ENCODE results near the gene PHKB.
"Not testable (repeated sequence)": the region's sequence is repeated elsewhere in the genome, so short reads cannot be mapped to it uniquely, and the experiment has no call there.

PHKB gene

DNA sequence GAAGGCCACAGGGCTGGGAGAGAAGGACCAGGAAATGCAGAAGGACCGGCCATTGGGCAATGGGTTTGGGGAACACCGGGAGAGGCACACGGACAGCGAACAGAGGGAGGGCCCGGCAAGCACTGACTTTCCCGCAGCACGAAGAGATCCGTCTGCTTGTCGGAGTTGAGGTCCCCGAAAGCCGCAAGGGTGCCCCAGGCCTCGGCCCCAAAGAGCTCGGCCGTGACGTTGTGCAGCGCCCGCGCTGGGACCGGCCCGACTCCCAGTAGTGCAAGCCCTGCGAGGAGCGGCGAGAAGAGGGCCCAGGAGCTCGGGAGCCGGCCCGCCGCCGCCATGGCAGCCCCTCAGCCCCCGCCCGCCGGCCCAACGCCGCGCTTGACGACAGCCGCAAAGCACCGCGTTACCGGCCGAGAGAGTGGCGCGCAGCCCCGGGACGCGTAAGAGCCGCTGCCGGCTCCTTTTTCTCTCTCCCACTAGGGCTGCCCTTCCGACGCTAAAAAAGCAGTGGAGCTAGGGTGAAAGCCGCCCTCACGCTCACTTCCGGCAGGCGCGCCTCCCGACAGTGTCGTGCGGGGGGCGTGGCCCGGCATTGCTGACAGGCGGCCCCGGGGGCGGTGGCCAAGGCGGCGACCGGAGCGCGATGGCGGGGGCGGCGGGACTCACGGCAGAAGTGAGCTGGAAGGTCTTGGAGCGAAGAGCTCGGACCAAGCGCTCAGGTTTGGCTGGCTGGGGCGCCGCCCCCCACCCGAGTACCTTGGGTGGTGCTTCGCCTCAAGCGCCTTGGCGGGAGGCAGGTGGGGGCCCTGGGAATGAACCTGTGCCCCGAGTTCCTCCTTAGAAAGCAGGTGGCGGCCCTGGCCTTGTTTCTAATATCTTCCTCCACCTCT is at the start of gene PHKB, which contains the start of gene ITFG1:
TSS of gene PHKB (plus strand) at position 621 of the 887 bp plus-strand sequence. CDS start at position 641, 20 bp downstream.
TSS of gene ITFG1 (minus strand) at position 353 of the 887 bp plus-strand sequence. CDS start at position 335, 18 bp downstream.
- peak; percentile 66 to 85 for DNase-seq

DNA sequence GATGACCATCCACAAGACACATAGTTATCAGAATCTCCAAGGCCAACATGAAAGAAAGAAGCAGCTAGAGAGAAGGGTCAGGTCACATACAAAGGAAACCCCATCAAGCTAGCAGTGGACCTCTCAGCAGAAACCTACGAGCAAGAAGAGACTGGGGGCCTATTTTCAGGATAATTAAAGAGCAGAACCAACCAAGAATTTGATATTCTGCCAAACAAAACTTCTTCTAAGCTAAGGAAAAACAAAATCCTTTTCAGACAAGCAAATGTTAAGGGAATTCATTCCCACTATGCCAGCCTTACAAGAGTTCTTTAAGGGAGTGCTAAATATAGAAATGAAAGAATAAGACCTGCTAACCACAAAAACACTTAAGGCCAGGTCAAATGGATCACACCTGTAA is 48.1 kb upstream of the PHKB start:
- no peak for DNase-seq

- DNase-seq, result no peak
Measured at GRCh38 chr16:47416869-47417268, 44.3 kb upstream of the PHKB start.

GRCh38 chr16:47424846-47425245 is 36.3 kb upstream of the PHKB start:
- DNase-seq, result no peak

DNA sequence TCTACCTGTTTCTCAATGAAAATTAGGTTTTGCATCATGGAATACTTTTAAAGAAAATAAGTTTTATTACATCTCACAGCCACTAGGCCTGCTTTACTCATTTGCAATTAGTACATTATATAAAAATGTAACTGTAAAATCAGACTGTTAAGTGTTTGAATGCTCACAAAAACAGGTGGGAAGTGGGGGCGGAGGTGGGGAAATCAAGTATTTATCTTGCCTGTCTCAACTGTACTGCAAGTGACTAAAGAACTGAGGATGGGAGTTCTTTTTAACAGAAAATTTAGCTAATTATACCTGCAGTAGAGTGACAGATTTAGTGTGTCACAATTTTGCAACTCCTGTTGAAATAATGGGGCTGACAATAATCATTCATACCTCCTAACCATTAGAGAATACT is 34.3 kb upstream of the PHKB start:
- DNase-seq, result no peak

DNA sequence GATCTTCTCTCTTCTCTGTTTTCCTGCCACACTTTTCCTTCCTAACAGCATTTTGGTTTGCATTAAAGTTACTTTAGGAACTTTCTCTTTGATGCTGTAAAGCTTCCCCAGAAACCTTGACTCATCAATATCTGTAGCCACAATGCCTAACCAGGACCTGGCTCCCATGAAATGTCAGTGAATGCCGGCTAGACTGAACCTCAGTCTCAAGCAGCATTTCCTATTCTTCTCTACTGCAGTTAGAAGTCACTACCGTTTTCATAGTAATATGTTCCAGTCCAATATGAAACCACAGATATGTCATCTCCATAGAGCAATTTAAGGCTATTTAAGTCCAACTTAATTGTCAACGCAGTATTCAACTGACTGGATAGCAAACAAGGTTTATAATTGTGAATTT is 29.2 kb upstream of the PHKB start:
- no peak for DNase-seq

GRCh38 chr16:47434274-47434673 is 26.9 kb upstream of the PHKB start:
- DNase-seq, result not testable (repeated sequence)

DNA sequence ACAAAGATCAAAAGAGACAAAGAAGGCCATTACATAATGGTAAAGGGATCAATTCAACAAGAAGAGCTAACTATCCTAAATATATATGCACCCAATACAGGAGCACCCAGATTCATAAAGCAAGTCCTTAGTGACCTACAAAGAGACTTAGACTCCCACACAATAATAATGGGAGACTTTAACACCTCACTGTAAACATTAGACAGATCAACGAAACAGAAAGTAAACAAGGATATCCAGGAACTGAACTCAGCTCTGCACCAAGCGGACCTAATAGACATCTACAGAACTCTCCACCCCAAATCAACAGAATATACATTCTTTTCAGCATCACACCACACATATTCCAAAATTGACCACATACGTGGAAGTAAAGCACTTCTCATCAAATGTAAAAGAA is 21.1 kb upstream of the PHKB start:
- DNase-seq, result not testable (repeated sequence)

- DNase-seq, result not testable (repeated sequence)
Measured at GRCh38 chr16:47442884-47443283, 18.2 kb upstream of the PHKB start.

- DNase-seq, result no peak
Measured at GRCh38 chr16:47446431-47446830, 14.7 kb upstream of the PHKB start.

DNA sequence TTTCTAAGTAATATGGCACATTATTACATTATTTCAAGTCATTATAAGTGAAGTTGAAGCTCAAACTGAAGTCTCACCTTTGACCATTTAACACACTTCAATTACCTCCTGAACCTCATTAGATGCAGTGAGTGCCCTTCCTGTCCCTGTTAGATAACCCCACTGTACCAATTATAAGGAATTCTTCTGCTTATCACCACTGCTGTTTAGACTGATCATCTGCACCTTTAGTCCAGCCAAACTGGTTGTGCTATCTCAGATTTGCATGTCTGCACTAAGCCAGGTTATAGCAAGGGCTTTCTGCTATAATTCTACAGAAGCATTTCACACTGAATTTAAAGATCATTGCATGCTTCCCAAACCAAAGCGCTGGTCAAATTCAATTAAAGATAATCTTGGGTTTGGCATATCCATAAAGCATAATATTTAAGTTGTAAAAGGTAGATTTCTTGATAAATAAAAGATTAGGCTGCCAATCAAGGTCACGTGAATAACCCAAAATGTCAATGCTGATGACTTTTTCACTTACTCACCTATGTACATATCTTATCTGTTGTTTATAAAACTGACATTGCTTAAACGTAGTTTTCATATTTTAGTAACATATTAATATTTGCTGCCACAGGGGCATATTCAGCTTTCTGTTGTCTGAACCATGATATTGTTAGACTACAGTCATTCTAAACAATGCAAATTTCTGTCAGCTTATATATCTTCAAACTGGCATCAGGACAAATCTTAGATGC is 12.1 kb upstream of the PHKB start:
- no peak for DNase-seq

- DNase-seq, result no peak
Measured at GRCh38 chr16:47449788-47450187, 11.3 kb upstream of the PHKB start.

DNA sequence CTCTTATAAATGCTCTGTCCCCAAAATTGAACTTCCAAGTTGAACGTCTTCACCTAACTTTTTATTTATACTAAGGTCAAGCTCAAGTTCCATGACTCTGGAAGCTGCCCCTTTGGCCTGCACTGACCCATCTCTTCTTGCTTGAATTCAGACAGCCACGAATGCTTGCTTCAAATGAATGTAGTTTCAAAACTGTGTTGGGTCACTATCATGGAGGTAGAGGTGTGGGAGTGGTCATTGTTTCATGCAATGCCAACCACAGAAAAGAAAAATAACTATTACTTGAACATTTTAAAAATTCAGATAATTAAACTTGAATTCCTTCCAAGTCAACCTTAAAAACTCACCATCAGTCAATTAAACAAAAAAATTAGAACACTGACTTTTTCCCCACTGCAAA is 2.8 kb upstream of the PHKB start:
- DNase-seq, result no peak

- no peak for DNase-seq
Measured at GRCh38 chr16:47459603-47460002, 1.5 kb upstream of the PHKB start.

GRCh38 chr16:47460359-47460710 is 796 bp upstream of the PHKB start:
- DNase-seq, result no peak

- no peak for DNase-seq
Measured at GRCh38 chr16:47461598-47462266, 601 bp downstream of the PHKB start.

- DNase-seq, result no peak
Measured at GRCh38 chr16:47463771-47464624, 2.9 kb downstream of the PHKB start.

DNA sequence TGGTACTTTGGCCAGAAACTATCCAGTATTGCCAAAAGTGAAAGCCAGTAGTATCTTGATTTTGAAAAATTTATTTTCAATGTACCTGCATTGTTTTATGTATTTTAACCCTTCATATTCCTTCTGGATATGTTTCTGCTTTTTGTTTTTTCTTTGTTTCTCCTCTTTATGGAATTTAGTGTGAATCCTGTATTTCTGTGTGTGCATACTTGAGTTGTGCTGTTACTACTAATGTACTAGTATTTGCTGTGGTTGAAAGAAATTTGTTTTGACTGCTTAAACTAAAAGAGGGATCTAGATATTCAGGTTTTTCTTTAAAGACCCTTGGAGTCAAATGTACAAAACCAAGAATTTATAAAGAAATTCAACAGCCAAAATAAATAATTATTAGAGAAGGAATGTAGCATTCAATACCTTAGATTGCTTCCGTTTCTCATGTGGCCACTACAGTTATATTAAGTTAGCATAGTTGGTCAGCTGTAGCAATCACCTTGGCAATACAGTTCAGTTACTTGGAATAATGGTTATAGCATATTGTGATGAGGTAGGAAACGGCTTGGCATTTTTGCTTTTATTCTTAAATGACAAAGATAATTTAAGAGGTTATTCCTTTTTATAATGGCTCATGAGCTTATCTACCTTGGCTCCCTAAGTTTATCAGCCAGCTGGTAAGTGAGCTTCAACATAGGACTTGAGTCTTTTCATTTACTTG is 4.9 kb downstream of the PHKB start:
- DNase-seq, result no peak

DNA sequence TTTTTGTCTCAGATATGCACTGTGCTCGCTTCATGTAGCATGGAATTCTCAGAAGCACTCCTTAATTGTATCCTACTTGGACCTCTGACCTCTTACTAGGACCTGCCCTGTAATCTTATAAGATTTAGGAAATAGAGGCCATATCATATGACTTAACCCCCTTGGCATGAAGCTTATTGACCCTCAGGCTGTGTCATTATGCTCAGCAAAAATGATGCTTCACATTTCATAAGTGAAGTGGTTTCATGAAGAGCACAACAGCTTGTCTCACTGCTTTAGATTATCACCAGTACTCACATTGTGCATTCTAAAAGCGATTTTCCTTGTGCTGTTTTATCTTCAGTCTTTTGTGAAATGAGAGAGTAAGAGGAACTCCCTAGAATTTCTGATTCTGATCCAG is 6.4 kb downstream of the PHKB start:
- DNase-seq, result no peak

- DNase-seq, result not testable (repeated sequence)
Measured at GRCh38 chr16:47468070-47468689, 7.0 kb downstream of the PHKB start.

GRCh38 chr16:47469227-47469626 is 8.1 kb downstream of the PHKB start:
- no peak for DNase-seq
